ENCODE results near the gene PVALB.
"Not testable (repeated sequence)": the region's sequence is repeated elsewhere in the genome, so short reads cannot be mapped to it uniquely, and the experiment has no call there.

Gene PVALB

GRCh38 chr22:36756746-36757655 lies 59.8 kb downstream of the PVALB start:
- no peak for DNase-seq (ENCODE audit: low read depth in 2 of 2)

GRCh38 chr22:36756031-36756430 lies 60.8 kb downstream of the PVALB start:
- no peak for DNase-seq (ENCODE audit: low read depth in 2 of 2)

- DNase-seq (ENCODE audit: low read depth in 2 of 2): no peak
These were observed 61.5 kb downstream of the PVALB start for GRCh38 chr22:36755316-36755715.

- DNase-seq (ENCODE audit: low read depth in 2 of 2): not testable (repeated sequence)
These were observed 62.0 kb downstream of the PVALB start for GRCh38 chr22:36754881-36755280.

GRCh38 chr22:36753916-36754315 lies 62.9 kb downstream of the PVALB start:
- DNase-seq (ENCODE audit: low read depth in 2 of 2): no peak

GRCh38 chr22:36753120-36753802 lies 63.6 kb downstream of the PVALB start:
- DNase-seq (ENCODE audit: low read depth in 2 of 2): no peak
